RCC 7860 (cell line): Measurements from ENCODE around the gene RUBCNL.
"Not testable (repeated sequence)": the region's sequence is repeated elsewhere in the genome, so short reads cannot be mapped to it uniquely, and the experiment has no call there.

Source experiments
- DNase-seq: peaks from one replicate; pipeline ENCODE4 v3.0.0-alpha.2; 2015; ENCODE audit warnings: low spot score
- FAIRE-seq: peaks from 2 replicates; lab custom pipeline; 2012; peaks lifted over from hg19 to GRCh38; lab: Jason Lieb, UNC

RUBCNL gene

DNA sequence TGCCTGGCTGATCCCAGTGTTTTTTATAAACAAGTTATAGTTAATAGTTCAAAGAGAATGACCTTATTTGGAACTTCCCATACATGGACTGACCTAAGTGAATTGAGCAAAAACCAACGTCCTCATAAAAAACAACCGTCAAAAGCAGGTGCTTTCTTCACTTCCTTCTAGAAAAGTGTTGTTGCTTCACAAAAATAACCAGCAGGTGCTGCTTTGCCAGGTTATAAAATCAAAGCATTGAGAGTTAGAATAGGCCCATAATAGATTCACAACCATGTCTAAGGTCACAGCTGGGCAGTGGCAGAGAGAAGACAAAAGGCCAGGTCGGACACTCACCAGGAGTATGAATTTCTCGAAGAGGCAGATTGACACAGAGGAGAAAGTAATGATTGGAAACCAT is 9.5 kb downstream of the RUBCNL start:
- FAIRE-seq (no peak), DNase-seq (no peak)

DNA sequence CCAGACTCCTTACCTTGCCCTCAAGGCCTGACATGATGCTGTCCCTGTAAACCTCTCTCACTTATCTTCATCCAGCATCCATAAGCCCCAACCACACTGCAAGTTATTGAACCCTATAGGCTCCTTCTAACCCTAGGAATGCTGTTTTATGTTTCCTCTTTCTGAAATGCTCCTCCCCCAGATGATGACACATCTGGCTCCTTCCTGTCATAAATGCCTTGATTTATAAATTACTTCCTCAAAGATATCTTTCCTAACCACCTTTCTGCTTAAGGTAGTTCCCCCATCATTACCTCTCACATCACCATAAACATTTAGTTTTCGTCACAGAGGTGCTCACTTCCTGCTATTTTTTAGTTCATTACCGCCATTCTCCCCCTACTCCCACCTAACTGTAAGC is 12.3 kb downstream of the RUBCNL start:
- DNase-seq (no peak), FAIRE-seq (no peak)

DNA sequence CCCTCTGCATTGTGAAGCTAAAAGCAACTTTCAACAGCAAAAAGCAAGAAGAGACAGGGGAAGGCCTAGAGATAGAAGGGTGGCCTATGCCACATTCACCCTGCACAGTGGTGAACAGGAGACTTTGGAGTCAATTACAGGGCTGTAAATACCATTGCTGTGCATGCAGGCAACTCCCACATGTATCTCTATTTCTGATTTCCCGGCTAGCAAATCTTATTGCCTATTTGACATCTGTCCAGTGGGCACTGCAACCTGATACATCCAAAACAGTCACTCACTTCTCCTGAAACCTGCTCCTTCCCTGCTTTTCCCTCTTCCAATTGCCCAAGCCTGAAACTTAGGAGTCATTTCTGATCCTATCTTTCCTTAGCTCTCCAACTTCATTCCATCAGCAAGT is 13.4 kb downstream of the RUBCNL start:
- DNase-seq: no peak
- no peak for FAIRE-seq

DNA sequence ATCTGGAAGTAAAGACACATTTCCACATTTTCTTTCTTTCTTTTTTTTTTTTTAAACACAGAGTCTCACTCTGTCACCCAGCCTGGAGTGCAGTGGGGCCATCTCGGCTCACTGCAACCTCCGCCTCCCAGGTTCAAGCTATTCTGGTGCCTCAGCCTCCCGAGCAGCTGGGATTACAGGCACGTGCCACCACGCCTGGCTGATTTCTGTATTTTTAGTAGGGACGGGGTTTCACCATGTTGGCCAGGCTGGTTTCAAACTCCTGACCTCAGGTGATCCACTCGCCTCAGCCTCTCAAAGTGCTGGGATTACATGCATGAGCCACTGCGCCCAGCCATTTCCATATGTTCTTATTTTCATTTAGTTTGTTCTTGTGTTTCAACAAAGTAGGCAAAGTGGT is 14.1 kb downstream of the RUBCNL start:
- not testable (repeated sequence) for FAIRE-seq, DNase-seq

DNA sequence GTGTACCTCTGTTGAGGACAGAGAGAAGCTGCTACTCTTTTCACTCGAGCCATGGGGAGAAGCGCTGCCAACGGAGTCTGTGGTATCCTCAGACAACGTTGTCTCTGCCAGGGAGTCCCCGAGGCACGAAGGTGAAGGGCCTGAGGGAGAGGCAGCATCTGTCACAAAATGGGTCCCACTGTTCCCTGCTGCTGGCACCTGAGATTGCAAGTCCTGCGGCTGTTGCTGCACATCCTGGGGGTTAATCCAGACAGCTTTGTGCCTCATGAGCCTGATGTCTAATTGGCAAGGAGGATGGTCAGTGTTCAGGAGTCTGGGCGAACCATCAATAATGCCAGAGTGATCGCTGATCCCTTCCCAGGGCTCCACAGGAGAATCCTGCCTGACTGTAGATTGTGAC is 15.0 kb downstream of the RUBCNL start:
- FAIRE-seq (no peak), DNase-seq (no peak)

DNA sequence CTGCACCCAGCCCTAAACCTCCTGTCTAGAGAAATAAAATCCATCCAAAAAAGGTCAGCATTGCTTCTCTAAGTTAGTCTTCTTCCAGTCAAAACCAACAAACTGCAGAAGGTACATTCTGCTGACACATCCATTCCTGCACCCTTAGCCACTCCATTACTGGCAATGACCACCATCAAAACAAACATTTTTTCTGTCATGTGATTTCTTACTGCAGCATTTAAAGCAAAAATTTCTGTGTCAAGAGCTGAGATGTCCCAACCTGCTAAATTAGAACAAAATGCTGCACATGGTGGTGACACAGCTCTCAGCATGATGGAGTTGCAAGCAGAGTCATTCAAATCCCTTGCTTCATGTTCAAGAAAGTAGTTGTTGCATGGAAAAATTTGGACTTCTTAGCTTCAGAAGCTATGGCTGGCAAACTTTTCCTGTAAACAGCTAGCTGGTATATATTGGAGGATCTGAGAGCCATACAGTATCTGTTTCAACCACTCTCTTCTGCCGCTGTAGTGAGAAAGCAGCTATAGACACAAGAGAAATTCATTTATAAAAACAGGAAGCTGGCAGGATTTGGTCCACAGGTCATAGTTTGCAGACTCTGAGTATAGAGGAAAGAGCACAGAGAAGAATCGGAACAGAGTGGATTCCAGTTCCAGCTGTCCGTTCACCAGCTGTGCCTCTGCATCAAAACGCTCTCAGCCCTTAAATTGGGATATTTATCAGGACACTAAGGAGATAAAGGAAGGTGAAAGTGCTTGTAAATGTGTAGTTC is 17.4 kb downstream of the RUBCNL start:
- DNase-seq (no peak), FAIRE-seq (no peak)

DNA sequence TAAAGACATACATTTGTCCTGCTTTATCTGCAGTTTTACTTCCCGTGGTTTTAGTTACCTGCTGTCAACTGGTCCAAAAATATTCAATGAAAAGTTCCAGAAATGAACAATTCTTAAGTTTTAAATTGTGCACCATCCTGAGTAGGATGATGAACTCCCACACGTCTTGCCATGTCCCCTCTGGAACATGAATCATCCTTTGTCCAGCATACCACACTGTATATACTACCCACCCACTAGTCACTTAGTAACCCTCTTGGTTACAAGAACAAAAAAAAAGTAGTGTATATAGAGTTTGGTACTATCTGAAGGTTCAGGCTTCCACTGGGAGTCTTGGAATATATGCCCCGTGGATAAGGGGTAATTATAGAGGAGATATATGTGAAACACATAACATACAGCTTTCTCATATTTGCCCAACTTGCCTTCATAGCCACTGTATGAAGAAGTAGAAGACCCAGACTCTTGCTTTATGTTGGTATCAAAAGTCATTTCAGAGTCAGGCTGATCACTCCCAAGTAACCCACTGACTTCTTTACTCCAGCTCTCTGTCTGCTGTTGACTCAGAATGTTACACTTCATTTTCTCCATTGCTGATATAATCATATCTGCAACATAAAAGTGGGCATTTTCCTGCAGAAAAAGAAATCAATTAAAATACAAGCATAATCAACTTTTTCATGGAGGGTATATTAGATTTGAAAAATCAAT is 19.3 kb downstream of the RUBCNL start:
- peak; percentile 45 for DNase-seq
- no peak for FAIRE-seq

DNA sequence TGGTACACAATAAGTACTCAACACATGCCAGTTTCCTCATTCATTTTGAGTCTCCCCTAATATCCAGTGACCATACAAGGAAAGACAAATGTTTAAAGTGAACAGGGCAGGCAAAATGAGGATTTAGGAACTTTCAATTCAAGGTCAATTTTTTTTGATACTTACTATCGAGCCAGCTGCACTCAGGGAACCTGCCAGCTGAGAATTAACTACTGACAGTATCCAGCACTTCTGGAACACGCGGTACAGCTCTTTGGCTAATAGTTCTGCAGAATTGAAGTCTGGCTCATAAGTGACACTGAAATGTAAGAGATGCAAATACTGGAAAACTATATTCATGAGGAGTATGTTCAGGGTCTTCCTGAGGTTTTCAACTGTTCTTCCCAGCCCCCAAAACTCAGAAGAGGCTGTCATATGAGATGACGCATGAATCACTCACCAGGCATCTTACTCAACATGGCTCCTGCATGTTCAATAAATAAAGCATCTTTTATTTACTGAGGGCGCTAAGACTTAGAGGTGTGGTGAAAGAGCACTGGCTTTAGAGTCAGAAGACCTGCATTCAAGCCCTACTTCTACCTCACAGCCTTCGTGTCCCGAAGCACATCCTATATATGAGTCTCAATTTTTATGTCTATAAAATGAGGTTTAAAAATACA is 25.6 kb downstream of the RUBCNL start:
- DNase-seq: no peak
- no peak for FAIRE-seq

DNA sequence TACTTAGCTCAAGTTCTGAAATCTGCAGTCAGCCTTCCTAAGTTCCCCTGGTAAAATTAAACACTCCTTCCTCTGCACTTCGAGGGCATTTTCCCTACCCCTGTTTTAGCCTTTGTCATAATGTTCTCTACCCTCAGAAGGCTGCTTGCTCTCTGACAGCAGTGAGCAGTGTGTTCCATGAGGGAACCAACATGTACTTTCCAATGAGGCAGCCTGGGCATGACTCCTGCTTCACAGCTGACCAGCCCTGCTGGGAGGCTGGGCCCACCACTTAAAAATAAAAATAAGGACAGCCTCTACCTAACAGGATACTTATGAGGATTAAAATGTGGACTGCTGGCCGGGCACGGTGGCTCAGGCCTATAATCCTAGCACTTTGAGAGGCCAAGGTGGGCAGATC is 26.4 kb downstream of the RUBCNL start:
- no peak for FAIRE-seq
- no peak for DNase-seq

DNA sequence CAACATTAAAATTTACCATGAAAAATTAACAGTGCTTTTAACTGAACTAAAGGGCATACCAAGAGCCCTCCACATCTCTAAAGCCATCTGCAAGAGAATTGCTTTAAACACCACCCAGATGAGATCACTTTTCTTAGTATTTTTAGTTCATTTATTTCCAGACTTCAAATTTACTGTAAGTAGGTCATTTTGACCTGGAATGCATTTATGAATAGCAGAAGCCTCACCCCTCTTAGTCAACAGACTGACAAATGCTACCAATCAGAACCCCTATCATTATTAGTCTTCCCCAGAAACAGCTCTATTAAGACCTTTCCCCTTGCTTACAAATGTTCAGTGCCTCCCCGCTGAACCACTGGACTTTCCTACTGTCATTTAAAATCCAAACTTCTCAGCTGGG is 27.3 kb downstream of the RUBCNL start:
- FAIRE-seq (no peak), DNase-seq (no peak)

DNA sequence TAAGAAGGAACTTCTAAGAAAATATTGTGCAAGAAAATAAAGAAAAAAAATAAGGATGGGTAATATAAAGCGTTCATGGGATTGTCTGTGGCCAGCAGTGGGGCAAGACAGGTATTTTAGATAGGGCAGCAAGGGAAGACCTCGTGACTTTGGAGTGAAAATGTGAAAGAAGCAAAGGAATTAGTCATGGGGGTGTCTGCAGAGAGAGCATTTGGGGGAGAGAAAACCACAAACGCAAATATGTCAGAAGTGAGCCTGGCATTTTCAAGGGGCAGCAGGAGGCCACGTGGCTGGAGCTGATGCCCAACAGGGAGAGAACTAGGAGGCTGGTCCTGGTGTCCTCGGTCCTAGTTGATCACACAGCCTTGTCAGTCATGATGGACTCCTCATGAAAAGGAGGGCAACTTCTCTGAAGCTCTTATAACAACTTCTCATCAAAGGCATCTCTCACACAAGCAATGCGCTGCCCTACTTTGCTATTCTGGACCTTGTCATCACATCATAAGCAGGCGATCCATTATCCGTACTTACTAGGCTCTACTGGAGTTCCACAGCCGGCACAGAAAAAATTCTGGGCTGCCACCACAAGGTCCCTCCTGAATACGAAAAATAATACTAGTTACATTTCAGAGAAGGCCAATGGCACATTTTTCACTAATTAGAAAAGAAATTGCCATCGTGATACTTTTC is 31.0 kb downstream of the RUBCNL start:
- FAIRE-seq (no peak), DNase-seq (peak; percentile 4)

DNA sequence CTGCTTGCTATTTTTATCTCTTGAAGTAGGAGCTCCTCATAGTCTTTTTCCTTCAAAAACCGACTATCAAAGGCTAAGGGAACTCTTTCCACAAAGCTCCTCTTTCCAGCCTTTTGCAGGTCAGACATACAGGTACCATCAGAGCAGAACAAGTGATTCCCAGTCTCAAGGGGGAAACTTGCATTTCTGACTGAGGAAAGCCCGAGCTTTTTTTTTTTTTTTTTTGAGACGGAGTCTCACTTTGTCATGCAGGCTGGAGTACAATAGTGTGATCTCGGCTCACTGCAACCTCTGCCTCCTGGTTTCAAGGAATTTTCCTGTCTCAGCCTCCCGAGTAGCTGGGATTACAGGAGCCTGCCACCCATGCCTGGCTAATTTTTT is 32.0 kb downstream of the RUBCNL start:
- DNase-seq: no peak
- FAIRE-seq: no peak

DNA sequence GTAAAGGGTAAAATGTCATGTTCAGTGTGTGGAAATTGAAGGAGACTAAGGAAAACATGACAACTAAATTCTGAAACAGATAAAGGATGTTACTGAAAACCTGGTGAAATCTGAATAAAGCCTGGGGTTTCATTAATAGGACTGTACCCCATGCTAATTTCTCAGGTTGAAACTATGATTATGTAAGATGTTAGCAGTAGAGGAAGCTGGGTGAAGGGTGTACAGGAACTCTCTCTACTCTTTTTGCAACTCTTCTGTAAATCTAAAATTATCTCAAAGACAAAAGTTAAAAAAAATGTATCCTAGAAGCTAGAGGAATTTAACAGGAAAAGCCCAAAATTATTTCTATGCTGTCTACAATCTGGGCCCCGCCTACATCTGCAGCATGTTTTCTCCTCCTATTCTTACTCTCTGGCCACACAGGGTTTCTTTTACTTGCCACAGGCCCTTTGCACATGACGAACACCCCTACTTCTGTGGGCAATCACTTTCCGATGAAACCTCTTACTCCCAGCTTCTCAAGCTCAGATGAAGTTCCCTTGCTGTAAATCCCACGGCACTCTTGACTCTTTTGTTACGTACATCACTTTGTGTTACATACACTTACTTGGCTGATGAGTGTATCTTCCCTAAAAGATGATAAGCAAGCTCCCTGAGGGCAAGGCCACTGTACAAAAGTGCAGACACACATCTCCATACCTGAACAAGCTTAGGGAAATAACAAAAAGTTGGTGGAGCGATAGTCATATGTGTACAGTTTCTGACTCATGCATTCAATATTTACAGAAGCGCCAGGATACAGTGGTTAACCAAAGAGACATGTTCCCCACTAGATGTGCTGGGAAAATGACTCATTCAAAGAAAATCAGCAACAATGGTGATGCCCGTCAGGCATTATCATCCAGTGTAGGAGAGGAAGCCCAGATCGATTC is 32.6 kb downstream of the RUBCNL start:
- FAIRE-seq: peak; percentile 90

DNA sequence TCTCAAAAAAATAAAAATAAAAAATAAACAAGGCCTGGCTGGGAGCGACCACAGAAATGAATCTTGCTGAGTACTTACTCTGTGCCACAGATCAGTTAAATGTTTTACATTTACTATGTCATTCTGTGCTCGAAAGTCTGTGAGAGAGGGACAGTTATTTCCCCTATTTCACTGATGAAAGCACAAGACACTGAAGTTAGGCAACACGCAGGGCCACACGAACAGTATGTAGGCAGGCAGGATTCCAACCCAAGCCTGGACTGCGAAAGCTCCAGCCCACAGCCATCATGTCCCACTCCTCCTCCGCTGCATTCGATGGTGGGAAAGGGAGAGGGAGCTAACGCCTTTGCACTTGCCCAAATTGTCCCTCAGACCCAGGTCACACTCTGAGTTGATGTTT is 34.2 kb downstream of the RUBCNL start:
- no peak for FAIRE-seq
- DNase-seq: no peak

More for the DNA sequence above, 32.6 kb downstream of the RUBCNL start:
- peak; percentile 90 for DNase-seq

DNA sequence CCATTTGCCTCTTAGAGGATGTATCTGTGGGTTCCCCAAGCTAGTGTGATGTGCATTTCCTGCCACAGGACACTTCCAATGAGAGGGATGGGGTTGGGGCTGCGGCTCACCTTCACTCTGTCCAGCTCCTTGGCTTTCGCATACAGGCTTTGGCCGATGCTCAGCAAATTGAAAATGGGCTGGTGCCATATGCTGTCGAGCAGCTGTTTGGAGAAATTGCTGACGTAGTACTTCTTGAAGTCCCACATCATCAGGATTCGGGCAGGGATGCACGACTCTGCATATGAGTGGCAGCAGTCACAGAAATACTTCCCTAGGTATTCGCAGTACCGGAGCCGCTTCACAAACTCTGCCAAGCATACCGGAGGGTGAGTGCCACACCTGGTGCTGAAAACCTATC is 37.0 kb downstream of the RUBCNL start:
- DNase-seq: no peak
- no peak for FAIRE-seq

DNA sequence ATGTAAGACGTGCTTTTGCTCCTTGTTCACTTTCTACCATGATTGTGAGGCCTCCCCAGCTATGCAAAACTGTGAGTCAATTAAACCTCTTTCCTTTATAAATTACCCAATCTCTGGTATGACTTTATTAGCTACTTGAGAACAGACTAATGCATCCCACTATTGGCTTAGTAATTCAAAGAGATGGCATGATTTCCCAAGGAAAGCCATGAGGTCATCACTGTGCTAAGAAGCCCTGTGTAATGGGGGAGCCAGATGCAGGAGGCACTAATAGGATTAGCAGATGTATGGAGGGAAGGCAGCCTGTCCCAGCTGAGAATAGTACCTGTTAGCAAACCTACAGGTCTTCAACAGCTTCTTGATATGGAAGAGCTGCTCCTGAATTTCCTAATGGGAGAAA is 38.1 kb downstream of the RUBCNL start:
- FAIRE-seq (no peak), DNase-seq (no peak)

DNA sequence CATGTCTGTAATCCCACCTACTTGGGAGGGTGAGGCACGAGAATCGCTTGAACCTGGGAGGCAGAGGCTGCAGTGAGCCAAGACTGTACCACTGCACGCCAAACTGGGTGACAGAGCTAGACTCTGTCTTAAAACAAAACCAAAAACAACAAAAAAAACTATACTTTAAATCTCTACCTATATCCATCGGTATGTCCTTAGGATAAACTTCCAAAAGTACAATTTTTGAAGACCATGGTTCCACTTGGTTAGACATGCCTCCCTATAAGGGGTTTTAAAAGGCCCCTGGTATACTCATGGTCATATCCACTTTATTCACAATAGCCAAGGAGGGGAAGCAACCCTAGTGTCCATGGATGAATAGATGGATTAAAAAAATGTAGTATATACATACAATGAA is 39.8 kb downstream of the RUBCNL start:
- FAIRE-seq: no peak

DNA sequence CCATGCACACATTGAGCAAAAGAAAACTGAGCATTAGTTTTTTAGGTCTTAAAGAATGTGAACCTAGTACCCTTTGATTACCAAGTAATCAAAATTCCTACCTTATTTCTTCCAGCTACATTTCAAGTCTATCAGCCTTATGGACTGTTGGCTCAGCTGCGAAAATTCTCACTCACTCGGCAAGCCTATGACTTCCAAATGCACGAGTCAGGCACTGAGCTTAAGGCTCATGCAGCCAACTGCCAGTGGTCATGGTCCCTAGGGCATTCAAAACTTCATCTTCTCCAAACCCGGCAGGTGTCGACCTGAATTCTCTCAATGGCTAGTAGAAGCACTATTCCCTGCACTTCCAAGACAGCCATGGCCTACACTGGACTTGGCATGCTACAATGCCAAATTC is 41.2 kb downstream of the RUBCNL start:
- DNase-seq (no peak), FAIRE-seq (no peak)

More for the DNA sequence above, 39.8 kb downstream of the RUBCNL start:
- no peak for DNase-seq

DNA sequence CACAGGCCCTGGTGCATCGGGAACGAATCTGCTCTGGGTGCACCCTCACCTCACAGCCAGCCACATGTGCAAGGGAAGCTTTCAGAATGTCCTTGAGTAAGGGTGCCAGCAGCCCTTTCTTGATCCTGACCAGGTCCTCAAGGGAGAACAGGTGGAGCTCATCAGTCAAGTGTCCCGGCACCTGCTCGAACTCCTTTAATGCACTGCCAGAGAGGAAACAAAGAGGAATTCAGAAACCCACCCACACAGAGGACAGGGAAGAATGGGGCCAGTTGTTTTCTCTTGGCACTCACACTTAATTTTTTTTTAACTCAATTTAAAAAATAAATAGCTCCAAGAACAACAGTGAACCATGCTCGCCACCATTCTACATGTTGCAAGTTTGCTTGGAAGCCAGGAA is 41.7 kb downstream of the RUBCNL start:
- FAIRE-seq: no peak
- DNase-seq: no peak

DNA sequence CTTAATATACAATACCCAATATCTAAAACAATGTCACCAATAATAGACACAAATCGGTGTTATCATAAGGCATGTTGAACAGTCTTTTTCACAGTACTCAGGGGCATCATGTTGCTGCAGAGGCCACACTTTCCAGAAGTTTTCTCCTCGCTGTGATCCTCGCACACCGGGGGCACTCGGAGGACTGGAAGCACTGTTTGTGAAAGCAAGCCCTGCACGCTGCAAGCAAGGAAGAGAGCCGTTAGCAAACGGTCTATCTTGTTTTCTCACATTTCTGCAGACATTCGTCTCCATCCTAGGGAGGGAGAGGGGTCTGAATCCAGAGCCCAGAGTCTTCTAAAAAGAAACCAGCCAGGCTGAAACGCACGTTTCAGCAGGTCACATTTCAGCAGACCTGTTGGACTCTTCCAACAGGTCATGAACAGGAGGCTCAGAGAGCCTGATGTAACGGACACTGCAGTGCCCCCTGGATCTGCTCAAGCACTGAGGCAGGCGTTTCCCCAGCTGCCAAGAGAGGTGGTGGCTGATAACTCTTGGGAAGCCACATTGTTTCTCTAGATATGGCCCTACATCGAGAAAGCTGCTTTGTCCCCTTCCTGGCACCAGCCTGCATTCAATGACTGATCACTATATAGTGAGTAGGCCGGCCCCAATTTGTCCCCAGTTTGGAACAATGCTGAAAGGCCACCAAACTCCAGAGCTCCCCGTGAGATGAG is 43.6 kb downstream of the RUBCNL start:
- no peak for FAIRE-seq
- no peak for DNase-seq
